HG03442 (cell line): ENCODE measurements around the gene POU2AF1.

ENCODE experiments used
- ATAC-seq: cut with Tn5 transposase; IDR thresholded peaks from one replicate; pipeline ENCODE4 v1.9.1; 2021; ENCODE audit warnings: mild to moderate bottlenecking, moderate library complexity; ENCODE audit not compliant: unreplicated experiment

Gene POU2AF1

GRCh38 chr11:111349191-111349695 lies 29.8 kb downstream of the POU2AF1 start:
- ATAC-seq, result no peak

GRCh38 chr11:111348147-111348546 lies 30.9 kb downstream of the POU2AF1 start:
- ATAC-seq, result no peak

- ATAC-seq, result no peak
Observed at GRCh38 chr11:111347723-111348115, 31.4 kb downstream of the POU2AF1 start.

- no peak for ATAC-seq
Observed at GRCh38 chr11:111347002-111347722, 31.9 kb downstream of the POU2AF1 start.

GRCh38 chr11:111344032-111344431 lies 35.0 kb downstream of the POU2AF1 start:
- no peak for ATAC-seq

- ATAC-seq, result no peak
Observed at GRCh38 chr11:111342329-111342728, 36.7 kb downstream of the POU2AF1 start.

- no peak for ATAC-seq
Observed at GRCh38 chr11:111339758-111340388, 39.2 kb downstream of the POU2AF1 start.

GRCh38 chr11:111336582-111337256 lies 42.4 kb downstream of the POU2AF1 start:
- ATAC-seq, result no peak

GRCh38 chr11:111336062-111336461 lies 43.0 kb downstream of the POU2AF1 start:
- no peak for ATAC-seq

- ATAC-seq, result no peak
Observed at GRCh38 chr11:111335549-111335948, 43.5 kb downstream of the POU2AF1 start.

- no peak for ATAC-seq
Observed at GRCh38 chr11:111334532-111335502, 44.3 kb downstream of the POU2AF1 start.

GRCh38 chr11:111331711-111332479 lies 47.2 kb downstream of the POU2AF1 start:
- ATAC-seq, result no peak

GRCh38 chr11:111330234-111330893 lies 48.7 kb downstream of the POU2AF1 start:
- ATAC-seq, result no peak

GRCh38 chr11:111329306-111330204 lies 49.5 kb downstream of the POU2AF1 start:
- no peak for ATAC-seq

- ATAC-seq, result no peak
Observed at GRCh38 chr11:111327908-111328624, 51.0 kb downstream of the POU2AF1 start.

GRCh38 chr11:111326824-111327223 lies 52.3 kb downstream of the POU2AF1 start:
- no peak for ATAC-seq

- no peak for ATAC-seq
Observed at GRCh38 chr11:111325259-111325658, 53.8 kb downstream of the POU2AF1 start.

- no peak for ATAC-seq
Observed at GRCh38 chr11:111324277-111324720, 54.8 kb downstream of the POU2AF1 start.
